ENCODE data around the gene YLPM1.
A peak's percentile ranks its signal among the peaks of the same experiment; 100 is the strongest.

The YLPM1 gene

DNA sequence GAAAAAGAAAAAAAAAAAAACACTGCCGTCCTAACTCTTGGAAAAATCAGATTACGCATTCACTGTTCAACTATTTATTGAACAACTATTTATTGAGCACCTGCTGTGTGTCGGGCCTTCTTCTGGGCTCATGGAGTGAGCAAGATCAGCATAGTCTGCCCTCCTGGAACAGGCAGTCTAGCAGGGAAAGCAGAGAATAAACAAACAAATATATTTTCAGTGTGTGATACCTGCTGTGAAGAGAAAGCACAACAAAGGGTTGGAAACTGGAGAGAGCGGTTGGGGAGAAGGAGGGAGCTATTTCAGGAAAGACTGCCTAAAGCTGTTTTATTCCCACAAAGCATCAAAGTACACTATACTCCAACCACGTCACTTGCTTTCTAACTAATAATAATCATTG lies 102.0 kb downstream of the YLPM1 start:
- no peak overlapping the region for H3K4me3 ChIP-seq (ENCODE audit: low read length)
- H3K4me1 ChIP-seq (ENCODE audit: insufficient read depth, low read length): no peaks in the 10 kb centered on the region
- no peaks in the 10 kb centered on the region; the same call in 1 of the 2 replicates for H3K27me3 ChIP-seq (ENCODE audit: insufficient read depth, low read length)
- no peaks in the 10 kb centered on the region for H3K36me3 ChIP-seq (ENCODE audit: insufficient read depth, low read depth, low read length)
- H3K27ac ChIP-seq (ENCODE audit: low read length): no peak overlapping the region
- H3K9ac ChIP-seq (ENCODE audit: low read depth, low read length): no peak overlapping the region
- no peaks in the 10 kb centered on the region for H3K9me3 ChIP-seq (ENCODE audit: insufficient read depth, low read depth, low read length)

DNA sequence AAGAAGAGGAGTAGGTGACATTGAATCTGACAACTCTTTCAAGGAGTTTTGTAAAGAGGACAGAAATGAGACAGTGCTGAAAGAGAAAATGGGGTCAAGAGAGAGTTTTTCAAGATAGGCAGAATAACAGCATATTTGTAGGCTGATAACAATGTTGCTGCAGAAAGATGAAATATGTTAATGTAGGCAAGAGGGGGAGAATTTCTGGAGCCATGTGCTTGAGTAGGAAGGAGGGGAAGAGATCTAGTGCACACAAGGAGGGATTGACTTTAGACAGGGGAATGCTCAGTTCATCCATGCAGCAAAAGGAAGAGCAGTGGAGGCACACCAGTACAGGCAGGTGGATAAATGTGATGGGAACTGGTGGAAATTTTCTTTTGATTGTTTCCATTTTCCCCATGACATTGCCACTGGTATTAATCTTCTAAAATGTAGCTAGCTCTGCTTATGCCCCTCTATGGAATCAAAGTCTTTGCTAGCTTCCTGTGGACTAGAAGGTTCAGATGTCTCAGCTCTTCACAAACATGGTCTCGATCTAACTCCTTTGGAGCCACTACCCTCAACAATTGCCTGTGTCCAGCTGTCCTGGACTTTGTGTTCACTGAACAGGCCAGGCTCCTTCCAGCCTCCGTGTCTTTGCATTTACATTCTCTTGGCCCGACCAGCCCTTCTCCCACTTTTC lies 103.7 kb downstream of the YLPM1 start:
- no peak overlapping the region for H3K27ac ChIP-seq (ENCODE audit: low read length)
- H3K4me3 ChIP-seq (ENCODE audit: low read length): no peak overlapping the region
- H3K4me1 ChIP-seq (ENCODE audit: insufficient read depth, low read length): no peaks in the 10 kb centered on the region
- H3K27me3 ChIP-seq (ENCODE audit: insufficient read depth, low read length): no peaks in the 10 kb centered on the region; the same call in 1 of the 2 replicates
- H3K36me3 ChIP-seq (ENCODE audit: insufficient read depth, low read depth, low read length): no peaks in the 10 kb centered on the region
- no peaks in the 10 kb centered on the region for H3K9me3 ChIP-seq (ENCODE audit: insufficient read depth, low read depth, low read length)
- no peak overlapping the region for H3K9ac ChIP-seq (ENCODE audit: low read depth, low read length)

DNA sequence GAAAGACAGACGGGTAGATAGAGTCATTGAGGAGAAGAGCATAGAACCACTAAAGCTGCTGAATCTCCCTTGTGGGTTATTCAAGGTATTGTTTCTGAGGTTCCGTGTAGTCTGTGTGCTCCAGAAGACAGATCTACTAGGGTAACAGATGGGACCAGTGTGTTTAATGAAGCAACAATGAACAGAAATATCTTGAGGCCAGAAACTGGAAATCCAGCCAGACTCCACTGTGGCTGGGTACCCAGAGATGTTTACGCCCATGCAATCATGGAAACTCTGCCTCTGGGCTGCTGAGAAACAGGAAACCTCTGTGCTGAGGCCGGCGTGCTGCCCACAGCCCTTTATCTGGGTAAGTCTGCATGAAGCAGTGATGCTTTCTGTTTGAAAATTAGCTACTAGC lies 104.6 kb downstream of the YLPM1 start:
- H3K36me3 ChIP-seq (ENCODE audit: insufficient read depth, low read depth, low read length): no peaks in the 10 kb centered on the region
- no peaks in the 10 kb centered on the region for H3K4me1 ChIP-seq (ENCODE audit: insufficient read depth, low read length)
- no peak overlapping the region for H3K9ac ChIP-seq (ENCODE audit: low read depth, low read length)
- H3K9me3 ChIP-seq (ENCODE audit: insufficient read depth, low read depth, low read length): no peaks in the 10 kb centered on the region
- no peaks in the 10 kb centered on the region; the same call in 1 of the 2 replicates for H3K27me3 ChIP-seq (ENCODE audit: insufficient read depth, low read length)
- H3K4me3 ChIP-seq (ENCODE audit: low read length): no peak overlapping the region
- no peak overlapping the region for H3K27ac ChIP-seq (ENCODE audit: low read length)

DNA sequence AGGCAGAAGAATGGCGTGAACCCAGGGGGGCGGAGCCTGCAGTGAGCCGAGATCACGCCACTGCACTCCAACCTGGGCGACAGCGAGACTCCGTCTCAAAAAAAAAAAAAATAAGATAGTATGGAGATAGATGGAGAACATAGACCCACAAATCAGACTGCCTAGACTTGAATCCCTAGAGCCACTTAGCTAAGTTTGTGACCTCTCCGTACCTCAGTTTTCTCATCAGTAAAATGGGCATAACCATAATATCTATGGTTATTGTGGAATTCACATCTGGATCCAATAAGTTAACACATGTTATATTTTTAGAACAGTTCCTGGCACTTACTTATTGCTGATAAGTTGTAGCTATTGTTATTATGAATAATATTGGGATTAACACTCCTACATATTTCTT lies 105.6 kb downstream of the YLPM1 start:
- H3K4me1 ChIP-seq (ENCODE audit: insufficient read depth, low read length): no peaks in the 10 kb centered on the region
- H3K9me3 ChIP-seq (ENCODE audit: insufficient read depth, low read depth, low read length): no peaks in the 10 kb centered on the region
- no peaks in the 10 kb centered on the region for H3K36me3 ChIP-seq (ENCODE audit: insufficient read depth, low read depth, low read length)
- no peak overlapping the region for H3K9ac ChIP-seq (ENCODE audit: low read depth, low read length)
- no peak overlapping the region for H3K27ac ChIP-seq (ENCODE audit: low read length)
- no peaks in the 10 kb centered on the region; the same call in 1 of the 2 replicates for H3K27me3 ChIP-seq (ENCODE audit: insufficient read depth, low read length)
- no peak overlapping the region for H3K4me3 ChIP-seq (ENCODE audit: low read length)

DNA sequence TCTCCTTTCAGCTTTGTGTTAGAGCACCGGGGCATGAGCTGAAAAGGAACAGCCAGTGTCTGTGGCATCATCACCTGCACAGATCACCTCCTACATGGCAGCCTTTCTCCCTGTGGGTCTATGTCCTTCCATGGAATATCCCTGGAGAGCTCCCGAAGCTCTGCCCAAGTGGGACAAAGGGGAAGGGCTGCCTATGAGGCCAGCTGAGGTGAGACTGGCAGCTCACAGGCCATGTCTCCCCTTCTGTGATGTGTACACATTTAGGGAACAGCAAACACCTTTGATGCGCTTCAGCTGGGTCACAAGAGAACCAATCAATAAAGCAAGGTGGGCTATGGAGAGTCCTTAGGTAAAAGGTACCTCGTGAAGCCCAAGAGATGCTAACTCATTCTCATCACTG lies 108.7 kb downstream of the YLPM1 start:
- Histone ChIP-seq H3K27ac (ENCODE audit: low read length) (no peak overlapping the region), H3K4me3 (ENCODE audit: low read length) (no peak overlapping the region), H3K4me1 (ENCODE audit: insufficient read depth, low read length) (peaks cover 6% of the 10 kb centered on the region; the same call in 1 of the 2 replicates), H3K9ac (ENCODE audit: low read depth, low read length) (no peak overlapping the region), H3K9me3 (ENCODE audit: insufficient read depth, low read depth, low read length) (no peaks in the 10 kb centered on the region), H3K36me3 (ENCODE audit: insufficient read depth, low read depth, low read length) (no peaks in the 10 kb centered on the region), H3K27me3 (ENCODE audit: insufficient read depth, low read length) (no peaks in the 10 kb centered on the region)

DNA sequence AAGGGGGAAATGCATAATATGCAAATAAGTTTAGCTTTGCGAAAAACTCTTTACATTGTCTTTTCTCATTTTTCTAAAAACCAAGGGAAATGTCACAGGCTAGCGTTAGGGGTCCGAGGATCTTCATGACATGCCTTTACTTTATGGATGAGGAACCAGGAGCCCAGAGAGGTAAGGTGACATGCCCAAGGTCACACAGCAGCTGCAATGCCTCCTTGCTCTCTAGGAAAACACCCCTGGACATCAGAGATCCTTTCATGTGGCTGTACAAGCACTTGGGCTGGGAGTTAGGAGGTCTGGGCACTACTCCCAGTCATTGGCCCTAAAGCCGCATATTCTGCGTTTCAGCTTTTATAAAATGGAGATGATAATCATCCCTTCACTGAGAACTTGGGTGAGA lies 112.1 kb downstream of the YLPM1 start:
- no peaks in the 10 kb centered on the region for H3K9me3 ChIP-seq (ENCODE audit: insufficient read depth, low read depth, low read length)
- H3K36me3 ChIP-seq (ENCODE audit: insufficient read depth, low read depth, low read length): no peaks in the 10 kb centered on the region
- peaks cover 6% of the 10 kb centered on the region; the same call in 1 of the 2 replicates for H3K4me1 ChIP-seq (ENCODE audit: insufficient read depth, low read length)
- H3K27me3 ChIP-seq (ENCODE audit: insufficient read depth, low read length): no peaks in the 10 kb centered on the region
- no peak overlapping the region for H3K9ac ChIP-seq (ENCODE audit: low read depth, low read length)
- no peak overlapping the region for H3K27ac ChIP-seq (ENCODE audit: low read length)
- H3K4me3 ChIP-seq (ENCODE audit: low read length): no peak overlapping the region

DNA sequence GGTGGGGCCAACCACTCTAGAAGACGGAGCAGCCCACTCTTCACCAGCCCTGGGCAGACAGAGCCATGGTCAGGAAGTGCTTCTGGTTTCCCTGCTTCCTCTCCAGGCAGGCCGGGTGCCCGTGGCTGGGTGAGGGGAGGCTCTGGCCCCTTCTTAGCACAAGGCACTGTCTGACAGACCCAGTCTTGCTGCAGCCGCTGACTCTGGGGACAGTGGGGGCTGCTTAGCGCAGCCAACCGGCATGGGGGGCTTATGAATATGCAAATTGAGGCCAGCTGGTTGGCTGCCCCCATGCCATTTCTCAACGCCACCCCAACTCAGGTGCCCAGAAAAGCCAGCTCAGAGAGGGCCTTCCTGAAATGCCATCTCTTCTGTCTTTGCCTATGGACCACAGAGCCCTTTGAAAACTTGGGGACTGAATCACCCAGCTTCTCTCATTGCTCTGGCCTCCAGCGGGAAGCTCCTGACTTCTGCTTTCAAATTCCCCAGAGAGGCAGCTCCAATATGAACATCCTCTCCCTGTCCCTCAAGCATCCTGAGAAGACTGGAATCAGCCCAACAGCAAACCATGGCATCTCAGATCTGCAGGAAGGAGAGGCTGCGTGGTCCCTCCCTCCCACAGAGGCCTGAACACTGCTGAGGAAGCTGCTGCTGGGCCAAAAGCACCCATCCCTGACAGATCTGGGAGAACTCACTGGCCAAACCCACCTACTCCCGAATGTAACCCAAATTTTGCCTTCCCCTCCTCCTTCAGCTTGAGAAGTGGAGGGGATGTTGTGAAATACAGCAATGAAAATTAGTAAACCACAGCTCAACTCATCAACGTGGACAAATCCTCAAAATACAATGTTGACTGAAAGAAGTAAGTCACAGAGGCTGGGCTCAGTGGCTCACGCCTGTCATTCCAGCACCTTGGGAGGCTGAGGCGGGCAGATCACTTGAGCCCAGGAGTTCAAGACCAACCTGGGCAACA lies 113.1 kb downstream of the YLPM1 start, which contains the start of gene PROX2:
Gene PROX2 (minus strand): TSS at position 205 of the 973 bp plus-strand sequence. CDS start 12,311 bp downstream, outside the sequence.
- H3K4me3 ChIP-seq (ENCODE audit: low read length): no peak within 1 kb of the TSS; the same call in 1 of the 2 replicates
- H3K4me1 ChIP-seq (ENCODE audit: insufficient read depth, low read length): peaks cover 11% of the 10 kb centered on the region; the same call in 1 of the 2 replicates
- H3K27ac ChIP-seq (ENCODE audit: low read length): no peak within 1 kb of the TSS
- no peaks in the 10 kb centered on the region for H3K27me3 ChIP-seq (ENCODE audit: insufficient read depth, low read length)
- H3K9ac ChIP-seq (ENCODE audit: low read depth, low read length): no peak within 1 kb of the TSS
- no peaks in the 10 kb centered on the region for H3K36me3 ChIP-seq (ENCODE audit: insufficient read depth, low read depth, low read length)
- H3K9me3 ChIP-seq (ENCODE audit: insufficient read depth, low read depth, low read length): no peaks in the 10 kb centered on the region

DNA sequence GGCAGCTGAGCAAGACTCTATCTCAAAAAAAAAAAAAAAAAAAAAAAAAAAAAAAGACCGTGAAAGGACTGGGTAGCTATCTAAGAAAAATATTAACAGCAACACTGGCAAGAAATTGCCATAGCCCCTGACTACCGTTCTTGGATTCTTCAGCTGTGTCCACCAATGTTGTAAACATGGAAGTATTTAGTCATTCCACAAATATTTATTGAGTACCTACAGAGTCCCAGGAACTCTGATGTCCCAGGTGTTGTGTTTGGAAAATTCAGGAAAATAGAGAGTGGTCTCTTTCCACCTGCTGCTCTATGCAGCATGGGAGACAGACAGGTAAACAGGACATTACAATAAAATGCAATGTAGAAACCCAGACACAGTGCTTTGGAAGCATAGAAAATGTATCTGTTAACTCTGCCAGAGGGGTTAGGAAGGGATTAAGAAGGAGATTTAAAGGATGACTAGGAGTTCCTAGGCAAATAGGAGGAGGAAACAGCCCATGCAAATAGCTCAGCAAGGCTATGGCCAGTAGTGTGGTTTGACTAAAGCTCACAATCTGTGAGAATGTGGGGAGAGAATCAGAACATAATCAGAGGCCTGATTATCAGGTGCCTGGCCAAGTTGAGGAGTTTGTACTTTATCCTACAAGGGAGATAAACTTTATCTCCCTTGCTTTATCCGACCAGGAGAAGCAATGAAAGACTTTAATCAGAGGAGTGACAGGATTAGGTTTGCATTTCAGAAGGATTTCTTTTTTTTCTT lies 116.5 kb downstream of the YLPM1 start:
- H3K36me3 ChIP-seq (ENCODE audit: insufficient read depth, low read depth, low read length): 0 out of 2 replicates have a peak, but pooled peaks cover 6% of the 10 kb centered on the region
- peaks cover 27% of the 10 kb centered on the region for H3K4me1 ChIP-seq (ENCODE audit: insufficient read depth, low read length)
- no peak overlapping the region for H3K27ac ChIP-seq (ENCODE audit: low read length)
- no peaks in the 10 kb centered on the region for H3K9me3 ChIP-seq (ENCODE audit: insufficient read depth, low read depth, low read length)
- no peaks in the 10 kb centered on the region for H3K27me3 ChIP-seq (ENCODE audit: insufficient read depth, low read length)
- H3K9ac ChIP-seq (ENCODE audit: low read depth, low read length): no peak overlapping the region
- no peak overlapping the region for H3K4me3 ChIP-seq (ENCODE audit: low read length)

DNA sequence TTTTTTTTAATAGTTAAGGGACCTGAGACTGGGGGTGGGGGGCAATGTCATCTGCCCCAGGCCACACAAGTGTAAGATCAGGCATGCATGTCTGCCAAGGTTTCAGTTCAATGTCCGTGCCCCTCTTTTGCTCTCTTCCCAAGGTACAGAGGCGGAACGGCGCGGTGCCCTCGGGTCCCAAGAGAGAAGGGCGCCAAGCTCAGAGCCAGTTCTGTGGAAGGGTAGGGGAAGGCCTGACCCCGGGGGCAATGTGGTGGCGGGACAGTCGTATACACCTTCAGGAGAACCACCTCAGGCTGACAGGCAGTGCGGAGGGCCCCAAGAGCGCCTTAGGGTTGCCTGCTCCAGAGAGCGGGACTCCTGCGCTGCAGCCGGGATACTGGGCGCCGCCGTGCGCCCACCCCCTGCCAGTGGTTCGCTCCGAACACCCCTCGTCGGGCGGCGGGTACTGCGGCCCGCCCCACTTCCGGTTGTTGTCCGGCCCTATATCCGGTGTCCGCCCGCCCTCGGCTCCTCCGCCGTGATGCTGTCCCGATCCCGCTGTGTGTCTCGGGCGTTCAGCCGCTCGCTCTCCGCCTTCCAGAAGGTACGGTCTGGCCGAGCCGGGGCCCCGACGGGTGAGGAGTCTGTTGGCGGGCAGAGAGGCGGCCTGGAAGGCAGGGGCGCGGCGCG lies 118.5 kb downstream of the YLPM1 start, which contains the start of gene DLST:
Gene DLST (plus strand): TSS at position 486 of the 672 bp plus-strand sequence. CDS start 38 bp downstream, at position 524.
- H3K27me3 ChIP-seq (ENCODE audit: insufficient read depth, low read length): no peaks in the 10 kb centered on the region
- H3K4me3 ChIP-seq (ENCODE audit: low read length): peak within 1 kb of the TSS; percentile 92
- H3K9me3 ChIP-seq (ENCODE audit: insufficient read depth, low read depth, low read length): no peaks in the 10 kb centered on the region
- peaks cover 38% of the 10 kb centered on the region for H3K4me1 ChIP-seq (ENCODE audit: insufficient read depth, low read length)
- peak within 1 kb of the TSS; percentile 81 for H3K27ac ChIP-seq (ENCODE audit: low read length)
- peak within 1 kb of the TSS; percentile 86; the same call in 1 of the 2 replicates for H3K9ac ChIP-seq (ENCODE audit: low read depth, low read length)
- H3K36me3 ChIP-seq (ENCODE audit: insufficient read depth, low read depth, low read length): 0 out of 2 replicates have a peak, but pooled peaks cover 6% of the 10 kb centered on the region

DNA sequence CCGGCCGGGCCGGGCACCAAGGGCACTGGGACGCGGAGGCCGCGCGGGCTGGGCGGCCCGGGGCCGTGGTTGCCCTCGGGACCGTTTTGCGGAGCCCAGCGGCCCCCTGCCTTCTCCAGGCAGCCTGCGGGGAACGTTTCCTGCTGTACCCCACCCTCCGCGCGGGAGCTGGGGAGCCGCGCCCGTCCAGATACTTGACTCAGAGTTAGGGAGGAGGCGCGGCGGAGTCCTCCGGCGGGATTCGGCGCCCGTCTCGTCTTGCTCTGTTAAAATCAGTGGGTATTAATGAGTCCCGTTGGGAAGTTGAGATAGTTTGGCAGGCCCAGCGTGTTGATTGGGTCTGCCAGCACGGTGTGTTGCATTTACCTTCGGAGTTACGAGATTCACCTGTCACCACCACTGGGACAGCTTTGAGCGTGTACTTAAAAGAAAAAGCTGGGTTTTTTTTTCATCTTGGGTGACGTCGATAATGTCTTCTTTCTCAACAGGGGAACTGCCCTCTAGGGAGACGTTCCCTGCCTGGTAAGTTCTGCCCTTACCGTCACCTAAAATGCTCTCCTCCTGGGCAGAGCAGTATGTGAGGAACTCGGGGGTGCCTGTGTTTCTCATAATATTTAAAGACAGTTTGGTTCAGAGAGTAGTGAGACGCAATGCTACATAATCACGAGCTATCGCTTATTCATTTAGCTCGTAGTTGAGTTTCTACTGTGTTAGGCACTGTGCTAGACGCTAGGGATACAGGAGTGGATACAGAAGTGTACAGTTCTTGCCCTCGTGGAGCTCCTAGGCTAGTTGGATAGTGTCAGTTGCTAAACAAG lies 119.2 kb downstream of the YLPM1 start:
- H3K27ac ChIP-seq (ENCODE audit: low read length): peak overlapping the region; percentile 81
- no peaks in the 10 kb centered on the region for H3K9me3 ChIP-seq (ENCODE audit: insufficient read depth, low read depth, low read length)
- peak overlapping the region; percentile 92 for H3K4me3 ChIP-seq (ENCODE audit: low read length)
- H3K27me3 ChIP-seq (ENCODE audit: insufficient read depth, low read length): no peaks in the 10 kb centered on the region
- H3K9ac ChIP-seq (ENCODE audit: low read depth, low read length): peak overlapping the region; percentile 86; the same call in 1 of the 2 replicates
- H3K36me3 ChIP-seq (ENCODE audit: insufficient read depth, low read depth, low read length): peaks cover 9% of the 10 kb centered on the region; the same call in 1 of the 2 replicates
- H3K4me1 ChIP-seq (ENCODE audit: insufficient read depth, low read length): peaks cover 45% of the 10 kb centered on the region
